ENCODE results near the gene PHC2.

The PHC2 gene

DNA sequence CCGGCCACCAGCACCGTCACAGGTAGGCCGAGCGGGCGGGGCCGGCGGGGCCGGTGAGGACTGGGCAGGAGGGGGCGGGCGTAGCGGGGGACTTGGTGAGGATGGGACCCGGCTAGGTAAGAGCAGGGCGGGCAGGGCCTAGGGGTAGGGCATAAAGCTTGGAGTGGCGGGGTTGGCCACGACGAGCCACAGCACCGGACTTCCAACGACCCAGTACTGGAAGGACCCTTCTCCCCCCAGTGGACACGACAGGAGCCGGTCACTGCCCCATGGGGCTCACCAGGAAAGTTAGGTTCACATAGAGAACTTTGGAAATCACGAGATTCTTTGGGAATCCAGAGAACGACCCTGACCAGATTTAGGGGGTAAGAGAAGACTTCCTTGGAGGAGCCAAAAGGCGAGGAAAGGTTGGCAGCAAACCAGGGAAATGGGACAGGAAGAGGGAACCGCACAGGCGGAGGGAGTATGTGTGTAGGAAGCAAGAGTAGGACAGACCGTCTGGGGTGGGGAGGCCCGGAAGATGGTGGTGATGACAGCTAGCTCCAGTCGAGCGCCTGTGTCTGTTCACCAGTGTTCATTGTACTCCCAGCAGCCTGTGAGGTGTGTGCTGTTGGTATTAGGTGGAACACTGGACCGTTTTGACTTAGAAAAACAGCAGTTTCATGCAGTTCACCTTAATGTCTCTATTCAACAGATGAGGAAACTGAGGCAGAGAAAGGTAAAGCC, 154.2 kb downstream of the PHC2 start:
- no peak for DNase-seq (ENCODE audit: low spot score)
- TF ChIP-seq, protein P1, sequence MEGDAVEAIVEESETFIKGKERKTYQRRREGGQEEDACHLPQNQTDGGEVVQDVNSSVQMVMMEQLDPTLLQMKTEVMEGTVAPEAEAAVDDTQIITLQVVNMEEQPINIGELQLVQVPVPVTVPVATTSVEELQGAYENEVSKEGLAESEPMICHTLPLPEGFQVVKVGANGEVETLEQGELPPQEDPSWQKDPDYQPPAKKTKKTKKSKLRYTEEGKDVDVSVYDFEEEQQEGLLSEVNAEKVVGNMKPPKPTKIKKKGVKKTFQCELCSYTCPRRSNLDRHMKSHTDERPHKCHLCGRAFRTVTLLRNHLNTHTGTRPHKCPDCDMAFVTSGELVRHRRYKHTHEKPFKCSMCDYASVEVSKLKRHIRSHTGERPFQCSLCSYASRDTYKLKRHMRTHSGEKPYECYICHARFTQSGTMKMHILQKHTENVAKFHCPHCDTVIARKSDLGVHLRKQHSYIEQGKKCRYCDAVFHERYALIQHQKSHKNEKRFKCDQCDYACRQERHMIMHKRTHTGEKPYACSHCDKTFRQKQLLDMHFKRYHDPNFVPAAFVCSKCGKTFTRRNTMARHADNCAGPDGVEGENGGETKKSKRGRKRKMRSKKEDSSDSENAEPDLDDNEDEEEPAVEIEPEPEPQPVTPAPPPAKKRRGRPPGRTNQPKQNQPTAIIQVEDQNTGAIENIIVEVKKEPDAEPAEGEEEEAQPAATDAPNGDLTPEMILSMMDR (IDR thresholded peaks at IDR 0.05; ENCODE audit: extremely low read depth, missing control alignments): no peak

DNA sequence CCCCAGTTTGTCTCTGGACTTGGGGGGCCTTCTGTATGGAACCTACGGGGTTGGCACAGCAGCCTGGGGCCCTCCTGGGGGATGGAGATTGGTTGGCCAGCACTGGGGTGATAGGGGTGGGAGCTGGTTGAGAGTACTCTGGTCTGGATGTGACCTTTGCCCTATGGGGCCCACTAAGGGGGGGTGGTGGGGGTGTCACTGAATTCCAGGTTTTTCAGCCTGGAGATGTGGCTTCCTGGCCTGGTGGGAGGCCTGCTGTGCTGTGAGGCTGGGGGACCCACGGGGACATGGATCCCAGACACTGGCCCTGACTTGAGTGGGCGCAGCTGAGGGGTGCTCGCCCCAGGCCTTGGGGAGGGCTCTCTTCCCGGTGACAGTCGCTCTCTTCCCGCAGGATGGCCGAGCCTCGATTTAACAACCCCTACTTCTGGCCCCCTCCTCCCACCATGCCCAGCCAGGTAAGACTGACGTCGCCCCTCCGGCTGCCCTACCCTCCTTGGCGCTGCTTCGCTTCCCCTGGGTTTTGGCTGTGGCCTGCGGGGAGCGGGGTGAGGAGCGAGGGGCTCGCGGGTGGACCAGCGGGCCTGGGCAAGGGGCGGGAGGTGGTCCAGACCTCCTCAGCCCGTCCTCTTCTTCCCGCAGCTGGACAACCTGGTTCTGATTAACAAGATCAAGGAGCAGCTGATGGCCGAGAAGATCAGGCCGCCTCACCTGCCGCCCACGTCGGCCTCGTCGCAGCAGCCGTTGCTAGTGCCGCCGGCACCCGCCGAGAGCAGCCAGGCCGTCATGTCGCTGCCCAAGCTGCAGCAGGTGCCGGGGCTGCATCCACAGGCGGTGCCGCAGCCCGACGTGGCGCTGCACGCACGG, 155.0 kb downstream of the PHC2 start:
- TF ChIP-seq, protein P1 (IDR thresholded peaks at IDR 0.05; ENCODE audit: extremely low read depth, missing control alignments): no peak
- DNase-seq (ENCODE audit: low spot score): no peak

DNA sequence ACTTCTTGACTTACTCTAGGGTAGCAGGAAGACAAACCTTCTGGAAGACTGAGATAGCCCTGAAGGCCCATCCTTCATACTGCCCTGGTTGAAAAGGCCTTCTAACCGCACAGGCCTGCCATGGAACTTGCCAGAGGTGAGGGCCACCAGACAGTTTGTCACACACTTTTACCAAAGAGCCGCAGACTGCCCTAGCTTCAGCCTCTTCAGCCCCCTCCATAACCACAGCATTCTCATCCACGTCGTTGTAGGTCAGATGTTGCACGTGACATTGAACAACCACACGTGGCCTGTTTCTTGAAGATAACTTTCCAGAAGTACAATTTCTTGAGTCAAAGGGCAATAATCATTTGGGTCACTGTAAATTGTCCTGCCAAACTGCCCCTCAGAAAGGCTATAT, 155.7 kb downstream of the PHC2 start:
- no peak for DNase-seq (ENCODE audit: low spot score)
- TF ChIP-seq, protein P1 (IDR thresholded peaks at IDR 0.05; ENCODE audit: extremely low read depth, missing control alignments): no peak

DNA sequence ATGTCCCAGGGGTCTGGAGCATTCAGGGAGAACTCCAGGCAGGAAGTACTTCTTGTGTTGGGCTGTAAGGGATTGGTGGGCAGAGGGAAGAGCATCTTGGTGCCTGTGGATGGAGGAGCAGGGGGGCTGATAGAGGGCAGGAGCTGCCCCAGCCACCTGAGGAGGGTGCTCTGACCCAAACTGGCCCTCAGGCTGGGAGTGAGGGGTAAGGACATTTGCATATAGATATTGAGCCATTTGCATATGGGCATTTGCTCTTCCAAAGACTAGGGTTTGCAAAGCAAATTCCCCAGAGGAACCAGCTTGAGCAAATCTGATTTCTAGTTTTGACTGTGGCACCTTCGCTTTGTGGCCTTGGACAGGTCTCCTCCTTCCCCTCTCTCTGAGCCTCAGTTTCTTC, 156.4 kb downstream of the PHC2 start:
- DNase-seq (ENCODE audit: low spot score): no peak
- TF ChIP-seq, protein P1 (IDR thresholded peaks at IDR 0.05; ENCODE audit: extremely low read depth, missing control alignments): no peak

DNA sequence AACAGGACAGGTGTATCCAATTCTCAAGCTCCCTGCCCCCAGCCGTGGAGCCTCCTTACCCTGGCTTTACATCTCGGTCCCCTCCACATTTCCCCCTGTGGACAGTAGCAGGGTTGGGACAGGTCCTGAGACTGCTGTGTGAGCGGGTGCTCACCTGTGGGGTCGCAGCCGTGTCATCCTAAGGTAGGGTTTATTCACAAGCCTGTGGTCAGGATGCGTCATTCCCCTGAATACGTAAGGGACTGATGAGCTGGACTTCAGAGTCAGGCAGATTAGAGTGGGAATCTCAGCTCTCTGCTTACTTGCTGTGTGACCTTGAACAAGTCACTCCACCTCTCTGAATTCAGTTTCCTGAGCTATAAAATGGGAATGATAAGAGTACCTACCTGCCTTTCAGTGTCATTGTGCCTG, 156.9 kb downstream of the PHC2 start:
- TF ChIP-seq, protein P1 (IDR thresholded peaks at IDR 0.05; ENCODE audit: extremely low read depth, missing control alignments): no peak
- no peak for DNase-seq (ENCODE audit: low spot score)

Measured in GM20000 (cell line).